Ishikawa (cell line): ENCODE results near the gene LTB4R2.

Experiments
- CEBPB ChIP-seq: IDR thresholded peaks from 2 replicates; pipeline ENCODE4 v1.6.1; 2012
- CREB1 ChIP-seq: IDR thresholded peaks from 2 replicates; pipeline ENCODE4 v1.6.1; 2012; ENCODE audit warnings: low read depth
- EGR1 ChIP-seq: IDR thresholded peaks from 2 replicates; pipeline ENCODE4 v1.6.1; 2012
- EP300 ChIP-seq: IDR thresholded peaks from 2 replicates; pipeline ENCODE4 v1.6.1; 2012; ENCODE audit warnings: borderline replicate concordance
- FOXM1 ChIP-seq: IDR thresholded peaks from 2 replicates; pipeline ENCODE4 v1.6.1; 2012; ENCODE audit warnings: low read depth, borderline replicate concordance
- NFIC ChIP-seq: IDR thresholded peaks from 2 replicates; pipeline ENCODE4 v1.6.1; 2012
- RAD21 ChIP-seq: IDR thresholded peaks from 2 replicates; pipeline ENCODE4 v1.6.1; 2012; ENCODE audit warnings: low read depth
- REST ChIP-seq: IDR thresholded peaks from 2 replicates; pipeline ENCODE4 v1.6.1; 2012; ENCODE audit warnings: low read depth, mild to moderate bottlenecking
- TAF1 ChIP-seq: IDR thresholded peaks from 2 replicates; pipeline ENCODE4 v1.6.1; 2012; ENCODE audit warnings: low read depth, mild to moderate bottlenecking
- TCF12 ChIP-seq: IDR thresholded peaks from 2 replicates; pipeline ENCODE4 v1.6.1; 2012; ENCODE audit warnings: low read depth
- TEAD4 ChIP-seq: IDR thresholded peaks from 2 replicates; pipeline ENCODE4 v1.6.1; 2012
- YY1 ChIP-seq: IDR thresholded peaks from 2 replicates; pipeline ENCODE4 v1.6.1; 2012; ENCODE audit warnings: low read depth
- ZBTB7A ChIP-seq: IDR thresholded peaks from 2 replicates; pipeline ENCODE4 v1.6.1; 2012; ENCODE audit warnings: low read depth
- TF ChIP-seq, protein P1 (sequence below): IDR thresholded peaks from 2 replicates; pipeline ENCODE4 v1.6.1; 2012
- TF ChIP-seq, protein P2 (sequence below): IDR thresholded peaks from 2 replicates; pipeline ENCODE4 v1.6.1; 2012

LTB4R2 gene

DNA sequence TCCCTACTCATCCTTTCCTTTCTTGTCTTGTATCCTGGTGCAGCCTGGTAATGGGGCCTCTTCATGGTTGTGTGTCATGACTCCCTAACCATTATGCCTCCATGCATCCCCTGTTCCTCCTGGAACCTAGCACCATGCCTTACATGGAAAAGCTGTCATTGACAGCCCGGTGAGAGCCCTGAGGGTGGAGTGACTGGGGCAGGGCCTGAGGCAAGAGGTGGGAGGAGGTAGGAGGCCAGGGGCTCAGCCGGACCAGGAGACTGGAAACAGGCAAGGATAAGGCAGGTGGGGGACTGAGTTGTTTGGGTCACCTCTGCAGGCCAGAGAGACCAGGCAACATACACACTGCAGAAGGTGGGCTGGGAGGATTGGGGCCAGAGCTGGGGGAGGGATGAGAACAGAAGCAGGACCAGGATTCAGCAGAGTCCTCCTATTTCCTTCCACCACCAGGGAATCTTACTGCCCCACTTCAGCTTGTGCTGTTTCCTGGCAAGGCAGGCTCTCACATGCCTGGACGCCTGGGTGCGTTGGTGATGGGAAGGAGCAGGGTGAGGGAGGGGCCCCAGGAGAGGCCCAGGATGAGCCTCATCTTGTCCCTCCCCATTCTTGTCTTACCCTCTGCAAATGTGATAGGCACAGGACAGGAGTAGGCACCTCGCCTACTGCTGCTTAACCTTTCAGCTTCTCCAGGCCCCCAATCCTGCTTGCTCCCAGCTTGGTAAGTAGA, at the start of gene LTB4R2:
Gene LTB4R2, plus strand, starts transcription at position 603 of the 727 bp plus-strand sequence. CDS start 525 bp downstream, outside the sequence.
- TF ChIP-seq, protein P1, sequence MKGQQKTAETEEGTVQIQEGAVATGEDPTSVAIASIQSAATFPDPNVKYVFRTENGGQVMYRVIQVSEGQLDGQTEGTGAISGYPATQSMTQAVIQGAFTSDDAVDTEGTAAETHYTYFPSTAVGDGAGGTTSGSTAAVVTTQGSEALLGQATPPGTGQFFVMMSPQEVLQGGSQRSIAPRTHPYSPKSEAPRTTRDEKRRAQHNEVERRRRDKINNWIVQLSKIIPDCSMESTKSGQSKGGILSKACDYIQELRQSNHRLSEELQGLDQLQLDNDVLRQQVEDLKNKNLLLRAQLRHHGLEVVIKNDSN: no peak
- TF ChIP-seq, protein P2, sequence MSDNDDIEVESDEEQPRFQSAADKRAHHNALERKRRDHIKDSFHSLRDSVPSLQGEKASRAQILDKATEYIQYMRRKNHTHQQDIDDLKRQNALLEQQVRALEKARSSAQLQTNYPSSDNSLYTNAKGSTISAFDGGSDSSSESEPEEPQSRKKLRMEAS: no peak
- TF ChIP-seq EGR1 (no peak), TAF1 (no peak), TCF12 (no peak), YY1 (no peak), ZBTB7A (no peak), RAD21 (no peak)

GRCh38 chr14:24260780-24261157, 49.2 kb upstream of the LTB4R2 start:
- TF ChIP-seq FOXM1 (no peak), EP300 (no peak), CEBPB (no peak), NFIC (no peak), TEAD4 (no peak), CREB1 (no peak), EGR1 (no peak), TCF12 (no peak), RAD21 (no peak)
- TF ChIP-seq, protein P1: no peak
- TF ChIP-seq, protein P2: no peak

DNA sequence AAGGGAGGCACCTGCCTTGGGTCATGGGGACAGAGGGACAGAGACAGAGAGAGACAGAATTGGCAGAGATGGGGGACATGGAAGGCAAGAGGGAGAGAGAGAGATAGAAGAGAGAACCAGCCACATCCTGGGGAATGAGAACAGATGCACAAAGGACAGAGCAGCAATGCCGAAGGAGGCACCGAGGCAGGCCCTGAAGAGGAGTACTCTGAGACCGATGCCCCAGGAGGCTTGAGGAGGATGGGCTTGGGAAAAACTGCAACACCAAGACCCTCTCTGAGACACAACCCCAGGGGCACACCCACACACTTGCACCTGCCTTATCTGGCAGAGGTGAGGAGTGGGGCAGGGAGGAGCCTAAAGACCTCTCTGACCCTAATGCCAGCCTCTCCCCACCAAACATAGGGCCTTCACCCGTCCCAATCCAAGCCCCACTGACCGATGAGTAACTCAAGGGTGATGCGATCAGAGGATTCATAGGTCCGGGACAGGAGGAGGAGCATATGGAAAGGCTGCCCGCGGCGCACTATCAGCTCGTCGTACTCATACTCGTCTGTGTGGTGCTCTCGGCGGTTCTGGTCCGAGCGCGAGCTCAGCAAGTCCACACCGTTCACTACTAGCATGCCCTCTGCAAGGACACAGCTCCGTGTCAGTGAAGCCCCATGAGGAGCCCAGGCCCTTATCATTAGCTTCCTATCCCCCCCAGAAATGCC, 48.5 kb upstream of the LTB4R2 start:
- TF ChIP-seq TAF1: no peak
- TF ChIP-seq EGR1: no peak
- TF ChIP-seq CREB1: no peak
- no peak for TF ChIP-seq EP300
- no peak for TF ChIP-seq TCF12
- TF ChIP-seq YY1: no peak
- TF ChIP-seq, protein P2: no peak
- no peak for TF ChIP-seq REST
- no peak for TF ChIP-seq NFIC
- TF ChIP-seq, protein P1: no peak
- no peak for TF ChIP-seq TEAD4
- TF ChIP-seq RAD21: no peak
- TF ChIP-seq CEBPB: no peak

DNA sequence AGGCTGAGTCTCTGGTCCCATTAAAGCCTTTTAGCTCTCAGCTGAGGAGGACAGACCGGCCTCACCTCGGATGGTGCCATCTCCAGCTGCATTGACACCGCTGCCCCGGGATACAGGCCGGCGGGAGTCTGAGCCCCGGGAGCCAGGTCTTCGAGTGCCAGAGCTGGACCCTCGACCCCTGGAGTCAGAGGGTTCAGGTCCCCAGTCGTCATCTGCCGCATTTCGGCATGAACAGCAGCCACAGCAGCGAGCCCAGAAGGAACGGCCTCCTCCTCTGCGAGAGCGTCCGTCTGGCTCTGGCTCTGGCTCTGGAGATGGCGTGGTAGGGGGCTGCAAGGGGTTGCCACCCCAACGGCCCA, 48.0 kb upstream of the LTB4R2 start:
- TF ChIP-seq EP300 (no peak), EGR1 (no peak), FOXM1 (no peak), TAF1 (no peak), ZBTB7A (no peak), TCF12 (no peak), RAD21 (no peak), REST (no peak), YY1 (no peak), TEAD4 (no peak), CEBPB (no peak), CREB1 (no peak), NFIC (no peak)
- TF ChIP-seq, protein P1: no peak
- TF ChIP-seq, protein P2: no peak
